G401.6 (cell line): ENCODE results near the gene SYCP1.
"Not testable (repeated sequence)": the region's sequence is repeated elsewhere in the genome, so short reads cannot be mapped to it uniquely, and the experiment has no call there.

Experiments
- FAIRE-seq: peaks from 2 replicates; lab custom pipeline; 2012; peaks lifted over from hg19 to GRCh38; lab: Jason Lieb, UNC

SYCP1 gene

GRCh38 chr1:114854693-114855320 lies at the start of gene SYCP1:
Gene SYCP1, plus strand, starts transcription at chr1:114854863. Its CDS starts 602 bp downstream, at chr1:114855465.
- FAIRE-seq, result no peak

GRCh38 chr1:114819869-114820268 lies 34.8 kb upstream of the SYCP1 start:
- FAIRE-seq, result no peak

GRCh38 chr1:114820392-114820791 lies 34.3 kb upstream of the SYCP1 start:
- FAIRE-seq, result no peak

- FAIRE-seq, result no peak
These were observed 32.7 kb upstream of the SYCP1 start for GRCh38 chr1:114821978-114822377.

- no peak for FAIRE-seq
These were observed 26.4 kb upstream of the SYCP1 start for GRCh38 chr1:114828251-114828650.

- not testable (repeated sequence) for FAIRE-seq
These were observed 24.6 kb upstream of the SYCP1 start for GRCh38 chr1:114830075-114830474.

GRCh38 chr1:114831276-114831994 lies 23.2 kb upstream of the SYCP1 start:
- no peak for FAIRE-seq

- no peak for FAIRE-seq
These were observed 22.6 kb upstream of the SYCP1 start for GRCh38 chr1:114832057-114832456.

- FAIRE-seq, result no peak
These were observed 21.2 kb upstream of the SYCP1 start for GRCh38 chr1:114833421-114833820.

GRCh38 chr1:114844270-114844669 lies 10.4 kb upstream of the SYCP1 start:
- no peak for FAIRE-seq

GRCh38 chr1:114853584-114853983 lies 1.1 kb upstream of the SYCP1 start:
- no peak for FAIRE-seq

- no peak for FAIRE-seq
These were observed 6.7 kb downstream of the SYCP1 start for GRCh38 chr1:114861384-114861783.

- FAIRE-seq, result no peak
These were observed 37.7 kb downstream of the SYCP1 start for GRCh38 chr1:114892194-114892918.

- FAIRE-seq, result no peak
These were observed 42.1 kb downstream of the SYCP1 start for GRCh38 chr1:114896795-114897194.

GRCh38 chr1:114901814-114902213 lies 47.2 kb downstream of the SYCP1 start:
- FAIRE-seq, result no peak

GRCh38 chr1:114902343-114902742 lies 47.7 kb downstream of the SYCP1 start:
- no peak for FAIRE-seq

GRCh38 chr1:114903480-114903879 lies 48.8 kb downstream of the SYCP1 start:
- FAIRE-seq, result no peak

- FAIRE-seq, result not testable (repeated sequence)
These were observed 61.1 kb downstream of the SYCP1 start for GRCh38 chr1:114915720-114916119.

- FAIRE-seq, result no peak
These were observed 71.9 kb downstream of the SYCP1 start for GRCh38 chr1:114926607-114927006.

- no peak for FAIRE-seq
These were observed 72.7 kb downstream of the SYCP1 start for GRCh38 chr1:114927401-114927800.

- FAIRE-seq, result no peak
These were observed 101.9 kb downstream of the SYCP1 start for GRCh38 chr1:114956570-114956969.

GRCh38 chr1:114959423-114959822 lies 104.8 kb downstream of the SYCP1 start:
- FAIRE-seq, result no peak

- no peak for FAIRE-seq
These were observed 122.2 kb downstream of the SYCP1 start for GRCh38 chr1:114976891-114977290.
